ENCODE data around the gene CA10.

CA10 gene

DNA sequence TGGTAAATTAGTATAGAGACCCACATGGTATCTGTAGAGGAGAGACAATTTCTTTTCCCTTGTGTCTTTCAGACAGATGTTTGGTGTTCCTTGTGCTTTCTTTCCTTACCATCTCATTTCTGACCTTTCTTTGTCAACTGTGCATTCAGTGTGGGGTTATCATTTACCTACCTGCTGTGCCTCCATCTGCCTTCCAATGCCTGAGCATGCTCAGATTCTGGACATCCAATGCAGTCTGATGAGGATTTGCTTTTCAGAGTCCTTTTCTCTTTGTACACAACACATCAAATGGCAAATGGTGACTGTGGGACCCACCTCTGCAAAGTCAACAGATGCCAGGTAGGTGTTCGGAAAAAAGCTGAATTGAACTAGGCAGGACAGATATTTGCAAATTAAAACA lies 364.8 kb downstream of the CA10 start:
- in situ Hi-C loops (cut with MboI; ENCODE audit: low sequenced_read_pairs), result no loop called here

DNA sequence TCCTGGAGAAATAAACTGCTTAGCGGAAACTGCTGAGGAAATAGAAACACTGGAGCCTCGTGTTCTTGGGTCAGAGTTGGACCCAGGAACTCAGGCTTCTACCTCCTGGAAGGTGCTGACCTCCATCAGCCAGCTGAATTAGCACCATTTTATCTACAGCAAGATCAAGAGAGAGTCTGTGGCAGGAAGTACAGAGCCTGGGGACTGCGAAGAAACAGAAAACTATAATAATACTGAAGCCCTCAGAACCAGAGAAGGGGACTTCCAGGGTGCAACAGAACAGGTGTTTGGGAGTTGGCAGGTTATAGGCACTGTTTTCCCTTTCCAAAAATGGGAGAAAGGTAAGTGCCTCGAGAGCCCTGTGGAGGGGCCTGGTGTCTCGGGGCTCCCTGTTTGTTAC lies 379.7 kb downstream of the CA10 start:
- in situ Hi-C loops (cut with MboI; ENCODE audit: low sequenced_read_pairs), result no loop called here

DNA sequence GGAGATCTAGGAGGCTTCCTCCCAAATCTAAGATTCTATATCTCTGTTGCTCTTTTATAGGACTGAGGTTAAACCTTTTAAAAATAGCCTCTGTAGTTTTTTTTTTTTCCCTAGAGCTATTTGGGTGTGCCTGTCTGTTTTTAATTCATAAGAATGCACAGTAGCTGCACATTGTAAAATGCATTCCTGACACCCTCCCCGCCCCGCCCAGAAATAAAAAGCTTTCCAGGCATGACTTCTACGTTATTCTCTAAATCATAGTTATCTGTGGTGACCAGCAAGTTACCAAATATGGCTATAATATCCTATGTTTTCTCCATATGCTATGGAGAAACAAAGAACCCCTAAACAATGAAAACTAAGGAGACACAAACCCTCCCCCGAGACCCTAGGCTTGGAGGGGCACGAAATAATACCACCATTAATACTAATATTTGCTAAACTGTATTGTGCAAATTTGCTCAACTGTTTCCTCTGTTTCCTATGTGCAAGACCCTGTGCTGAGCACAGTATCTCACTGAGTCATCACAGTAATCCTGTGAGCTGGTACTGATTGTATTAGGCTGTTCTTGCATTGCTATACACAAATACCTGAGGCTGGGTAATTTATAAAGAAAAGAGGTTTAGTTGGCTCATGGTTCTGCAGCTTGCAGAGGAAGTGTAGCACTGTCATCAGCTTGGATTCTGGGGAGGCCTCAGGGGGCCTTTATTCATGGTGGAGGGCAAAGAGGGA lies 388.3 kb downstream of the CA10 start:
- in situ Hi-C loops (cut with MboI; ENCODE audit: low sequenced_read_pairs), result no loop called here

DNA sequence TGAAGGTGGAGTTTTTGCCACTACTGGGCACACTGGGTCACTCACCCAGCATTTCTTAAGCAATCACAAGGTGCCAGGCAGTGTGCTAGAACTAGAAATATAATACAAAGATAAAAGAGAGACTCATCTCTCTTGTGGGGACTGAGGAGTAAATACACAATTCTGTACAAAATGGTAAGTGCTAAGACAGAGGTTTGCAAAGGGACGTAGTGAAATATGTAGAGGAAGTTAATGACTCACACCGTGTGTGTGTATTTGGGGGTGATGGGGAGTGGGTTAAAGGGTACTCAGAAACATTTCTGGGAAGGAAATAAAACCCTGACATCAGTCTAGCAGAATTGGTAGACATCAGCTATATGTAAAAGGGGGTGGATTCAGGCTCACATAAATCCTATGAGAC lies 389.3 kb downstream of the CA10 start:
- in situ Hi-C loops (cut with MboI; ENCODE audit: low sequenced_read_pairs), result no loop called here

DNA sequence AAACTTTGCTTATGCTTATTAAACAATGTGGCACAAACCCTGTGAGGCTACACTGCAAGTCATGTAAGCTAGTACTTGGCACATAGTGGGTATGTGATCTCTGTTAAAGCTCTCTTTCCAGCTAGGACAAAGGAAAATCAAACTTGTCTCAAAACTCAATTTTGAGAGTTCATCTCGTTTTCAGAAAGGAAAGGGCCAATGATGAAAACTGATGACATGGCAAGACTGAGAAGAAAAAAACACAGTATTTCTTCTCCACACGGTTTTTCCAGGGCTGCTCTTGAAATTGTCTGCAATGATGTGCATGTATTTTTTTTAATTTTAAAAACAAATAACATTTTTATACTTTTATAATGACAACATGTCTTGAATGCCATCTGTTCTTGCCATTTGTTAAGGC lies 389.8 kb downstream of the CA10 start:
- in situ Hi-C loops (cut with MboI; ENCODE audit: low sequenced_read_pairs), result no loop called here

DNA sequence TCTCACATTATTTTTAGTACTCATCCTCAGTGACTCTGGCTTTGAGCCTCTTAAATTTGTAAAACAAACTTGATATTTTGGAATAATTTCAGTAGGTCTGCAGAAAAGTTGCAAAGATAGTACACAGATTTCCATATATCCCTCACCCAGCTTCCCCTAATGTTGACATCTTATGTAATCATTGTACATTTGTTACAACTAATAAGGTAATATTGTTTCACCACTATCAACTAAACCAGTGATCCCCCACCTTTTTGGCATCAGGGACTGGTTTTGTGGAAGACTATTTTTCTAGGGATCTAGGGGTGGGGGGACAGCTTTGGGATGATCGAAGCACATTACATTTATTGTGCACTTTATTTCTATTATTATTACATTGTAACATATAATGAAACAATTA lies 391.2 kb downstream of the CA10 start:
- in situ Hi-C loops (cut with MboI; ENCODE audit: low sequenced_read_pairs), result no loop called here

DNA sequence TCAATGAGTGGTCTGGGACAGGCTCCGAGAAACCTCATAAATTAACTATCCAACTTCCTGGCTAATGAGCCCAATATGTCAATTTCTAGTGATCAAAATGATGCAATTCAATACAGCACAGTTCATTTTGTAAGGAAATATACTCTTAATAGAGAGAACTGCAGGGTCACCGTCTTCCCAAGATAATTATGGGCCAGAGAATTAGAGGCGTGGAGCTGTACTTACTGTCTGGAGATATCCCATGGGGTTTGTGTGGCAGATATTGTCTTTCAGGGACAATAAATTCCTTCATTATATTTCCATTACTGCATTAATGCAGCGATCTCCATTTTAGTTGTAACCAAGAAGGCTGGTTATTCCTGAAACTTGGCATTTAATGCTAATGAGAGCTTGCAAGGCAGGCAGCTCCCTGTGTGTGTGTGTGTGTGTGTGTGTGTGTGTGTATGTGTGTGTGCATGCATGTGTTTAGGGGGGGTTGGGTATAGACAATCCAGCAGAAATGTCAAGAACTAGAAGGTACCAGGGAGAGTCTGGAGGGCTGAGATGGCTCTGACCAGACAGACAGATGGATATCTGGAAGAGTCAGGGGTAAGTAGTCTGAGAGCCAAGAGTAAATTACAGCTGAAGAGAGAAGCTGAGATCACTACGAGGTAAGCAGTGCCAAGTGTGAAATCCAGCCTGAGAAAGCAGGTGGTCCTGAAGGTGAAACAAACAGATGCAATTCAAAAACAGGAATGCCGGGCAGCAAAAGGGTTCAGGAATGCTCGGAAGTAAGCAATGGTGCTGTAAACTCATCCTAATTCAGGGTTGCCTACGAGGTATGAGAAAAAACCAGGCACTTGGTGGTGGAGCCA lies 393.0 kb downstream of the CA10 start:
- in situ Hi-C loops (cut with MboI; ENCODE audit: low sequenced_read_pairs), result no loop called here

DNA sequence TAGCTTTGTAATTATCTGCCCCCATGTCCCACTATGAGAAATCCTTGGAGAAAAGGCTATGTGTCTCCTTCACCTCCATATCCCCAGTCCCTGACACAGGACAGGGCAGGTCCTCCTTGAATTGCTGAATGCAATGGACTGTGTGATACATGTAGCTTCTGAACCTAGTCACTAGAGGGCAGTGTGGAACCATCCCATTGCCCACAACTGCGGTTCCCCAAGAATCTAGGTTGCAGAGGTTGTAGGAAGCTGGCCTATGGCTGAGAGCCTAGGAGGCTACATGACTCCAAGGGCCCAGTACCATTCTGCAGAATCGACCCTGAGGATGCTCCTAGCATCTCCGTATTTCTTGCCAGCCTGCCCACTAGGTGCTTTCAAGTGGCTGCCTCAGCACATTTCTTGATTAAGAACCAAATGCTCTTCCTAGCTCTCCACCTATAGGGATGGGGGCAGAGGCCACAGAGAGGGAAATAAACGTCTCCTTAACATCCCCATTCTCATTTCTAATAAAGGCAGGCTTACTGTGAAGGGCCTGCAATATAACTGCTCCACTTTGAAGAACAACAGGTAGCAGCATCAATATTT lies 394.0 kb downstream of the CA10 start:
- in situ Hi-C loops (cut with MboI; ENCODE audit: low sequenced_read_pairs), result no loop called here

DNA sequence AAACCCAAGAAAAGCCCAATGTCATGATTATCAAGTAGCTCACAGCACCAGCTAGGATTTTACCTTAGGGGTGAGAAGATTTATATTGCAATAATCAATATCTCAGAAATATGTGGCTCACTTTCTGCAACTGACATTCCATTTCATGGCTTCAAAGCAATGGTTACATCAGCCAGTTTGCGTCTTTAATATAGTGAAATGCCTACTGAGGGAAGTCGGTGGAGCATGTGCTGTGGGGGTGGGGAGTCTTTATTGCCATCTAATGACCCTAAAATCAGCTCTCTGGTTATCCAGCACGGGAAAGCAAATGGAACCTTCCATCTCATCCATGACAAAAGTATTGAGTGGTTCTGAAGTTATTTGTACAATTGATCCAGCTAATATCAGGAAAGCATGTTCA lies 395.5 kb downstream of the CA10 start:
- in situ Hi-C loops (cut with MboI; ENCODE audit: low sequenced_read_pairs), result no loop called here

DNA sequence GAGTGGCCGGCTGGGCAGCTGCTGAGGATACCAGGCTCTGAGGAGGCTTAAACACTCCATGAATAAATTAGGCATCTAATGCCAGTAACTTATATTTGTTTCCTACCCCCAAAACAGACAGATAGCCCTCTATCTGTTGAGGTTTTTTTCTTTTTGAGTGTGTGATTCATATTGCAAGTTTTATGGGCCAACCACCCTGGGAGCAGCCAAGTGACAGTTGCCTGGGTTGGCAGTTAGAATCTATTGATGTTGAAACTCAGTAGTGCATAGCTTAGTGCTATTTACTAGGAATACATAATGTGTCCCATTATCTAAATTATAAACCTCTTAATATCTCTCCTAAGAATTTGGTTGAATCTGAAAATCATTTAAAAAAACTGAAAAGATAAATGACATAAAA lies 397.4 kb downstream of the CA10 start:
- in situ Hi-C loops (cut with MboI; ENCODE audit: low sequenced_read_pairs), result no loop called here

DNA sequence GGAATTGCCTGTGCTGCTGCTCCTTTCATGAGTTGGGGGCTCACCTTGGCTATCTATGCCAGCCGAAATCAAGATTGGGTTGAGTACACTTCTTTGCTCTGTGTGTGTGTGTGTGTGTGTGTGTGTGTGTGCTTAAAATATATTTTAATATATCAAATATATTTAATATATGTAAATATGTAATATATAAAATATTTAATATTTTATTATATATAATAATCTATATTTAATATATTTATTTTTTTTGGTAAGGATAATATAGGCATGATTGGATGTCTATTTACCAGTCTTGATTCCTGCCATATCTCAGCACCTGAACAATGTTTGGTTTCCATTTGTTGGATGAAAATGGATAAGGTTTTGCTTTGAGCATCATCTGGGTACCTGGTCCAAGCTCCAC lies 399.3 kb downstream of the CA10 start:
- in situ Hi-C loops (cut with MboI; ENCODE audit: low sequenced_read_pairs), result no loop called here

DNA sequence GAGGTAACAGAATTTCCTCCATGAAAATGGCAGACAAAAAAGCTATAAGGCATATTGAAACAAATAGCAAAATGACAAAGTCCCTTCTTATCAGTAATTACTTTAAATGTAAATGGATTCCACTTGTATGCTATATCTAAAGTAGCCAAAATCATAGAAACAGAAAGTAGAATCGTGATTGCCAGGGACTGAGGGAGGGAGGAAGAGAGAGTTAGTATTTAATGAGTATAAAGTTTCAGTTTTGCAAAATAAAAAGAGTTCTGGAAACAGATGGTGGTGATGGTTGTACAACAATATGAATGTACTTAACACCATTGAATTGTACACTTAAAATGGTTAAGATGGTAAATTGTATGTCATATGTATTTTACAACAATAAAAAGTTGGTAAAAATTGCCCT lies 407.4 kb downstream of the CA10 start:
- in situ Hi-C loops (cut with MboI; ENCODE audit: low sequenced_read_pairs), result no loop called here

DNA sequence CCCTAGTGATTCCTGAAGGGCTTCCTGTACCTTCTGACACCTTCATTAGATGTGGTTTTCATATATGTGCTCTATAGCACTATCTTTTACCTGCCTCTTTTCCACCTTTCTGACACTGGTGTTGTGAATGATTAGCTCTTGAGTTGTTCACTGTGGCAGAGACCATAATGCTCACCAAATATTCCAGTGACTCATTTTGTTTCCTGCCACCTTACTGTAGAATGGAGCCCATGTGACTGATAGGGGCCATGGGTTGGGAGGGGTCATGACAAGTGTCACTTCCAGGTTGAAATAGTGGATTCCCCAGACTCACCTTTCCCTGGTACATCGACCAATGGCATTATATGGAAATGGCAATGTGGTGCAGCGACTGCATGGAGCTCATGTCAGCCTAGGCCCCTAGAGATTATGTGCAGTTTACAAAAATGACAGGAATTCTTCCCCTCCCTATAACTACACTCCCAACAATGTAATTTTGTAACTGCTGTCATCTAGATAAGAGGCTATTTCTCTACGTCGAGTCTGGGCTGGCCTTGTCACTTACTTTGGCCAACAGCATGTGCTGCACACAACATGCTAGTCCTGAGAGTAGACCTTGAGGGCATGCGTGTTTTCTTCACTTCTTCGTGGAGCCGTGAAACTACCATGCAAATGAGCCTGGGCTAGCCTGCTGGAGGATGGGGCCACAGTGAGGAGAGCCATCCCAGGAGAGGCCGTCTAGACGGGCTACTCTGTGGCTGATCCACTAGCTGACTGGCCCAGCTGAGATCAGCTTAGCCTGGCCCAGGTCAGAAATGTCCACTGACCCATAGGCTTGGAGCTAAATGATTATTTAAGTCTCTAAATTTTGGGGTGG lies 409.5 kb downstream of the CA10 start:
- in situ Hi-C loops (cut with MboI; ENCODE audit: low sequenced_read_pairs), result no loop called here

DNA sequence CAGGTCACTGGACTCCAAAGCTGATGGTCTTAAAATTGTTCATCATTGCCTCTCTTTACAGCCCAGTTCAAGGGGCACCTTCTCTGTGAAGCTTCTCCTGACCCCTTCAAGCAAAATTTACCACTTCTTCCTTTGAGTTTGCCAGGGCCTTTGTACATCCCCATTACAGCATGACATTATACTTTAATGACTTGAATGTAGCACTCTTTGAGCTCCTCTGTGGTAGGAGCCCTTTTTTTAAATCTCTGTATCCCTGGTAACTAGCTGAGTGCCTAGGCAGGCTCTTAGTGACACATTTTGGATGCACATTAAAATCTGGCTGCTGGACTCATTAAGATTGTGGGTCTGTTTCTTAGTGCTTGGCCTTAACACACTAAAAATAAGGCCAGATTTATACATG lies 412.1 kb downstream of the CA10 start:
- in situ Hi-C loops (cut with MboI; ENCODE audit: low sequenced_read_pairs), result no loop called here

DNA sequence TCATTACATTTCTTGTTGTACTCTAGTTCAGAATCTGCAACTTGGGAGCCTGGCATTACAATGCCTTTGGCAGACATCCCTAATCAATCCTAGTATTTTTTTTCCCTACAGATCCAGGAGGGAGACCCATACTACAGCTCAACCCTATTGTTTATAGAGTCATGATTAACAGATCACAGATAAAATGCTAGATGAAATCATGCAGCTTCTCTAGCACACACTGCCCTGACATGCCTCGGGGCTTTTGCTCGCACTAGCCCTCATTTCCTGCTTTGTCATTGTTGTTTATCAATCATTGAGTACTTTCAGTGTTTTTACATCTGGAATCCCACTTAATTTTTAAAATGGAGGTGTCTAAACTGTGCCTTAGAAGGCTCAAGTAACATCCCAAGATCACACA lies 412.5 kb downstream of the CA10 start:
- in situ Hi-C loops (cut with MboI; ENCODE audit: low sequenced_read_pairs), result no loop called here

DNA sequence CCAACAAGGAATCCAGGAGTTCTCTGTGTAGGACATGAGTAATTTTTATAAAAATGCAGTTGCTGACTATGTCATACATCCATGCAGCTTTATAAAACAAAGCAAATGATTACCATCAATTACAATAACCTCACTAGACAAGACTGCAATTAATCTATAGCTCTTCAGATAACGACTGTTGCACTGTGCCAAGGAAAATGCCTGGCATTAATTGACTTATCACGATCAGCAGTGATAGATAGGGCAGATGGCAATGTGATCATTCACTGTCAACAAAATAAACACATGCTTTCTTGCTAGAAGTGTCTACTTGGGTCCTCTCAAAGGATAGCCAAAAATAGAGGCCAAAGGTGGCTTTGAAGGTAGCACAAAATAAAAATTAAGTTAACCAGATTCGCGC lies 415.0 kb downstream of the CA10 start:
- in situ Hi-C loops (cut with MboI; ENCODE audit: low sequenced_read_pairs), result no loop called here

DNA sequence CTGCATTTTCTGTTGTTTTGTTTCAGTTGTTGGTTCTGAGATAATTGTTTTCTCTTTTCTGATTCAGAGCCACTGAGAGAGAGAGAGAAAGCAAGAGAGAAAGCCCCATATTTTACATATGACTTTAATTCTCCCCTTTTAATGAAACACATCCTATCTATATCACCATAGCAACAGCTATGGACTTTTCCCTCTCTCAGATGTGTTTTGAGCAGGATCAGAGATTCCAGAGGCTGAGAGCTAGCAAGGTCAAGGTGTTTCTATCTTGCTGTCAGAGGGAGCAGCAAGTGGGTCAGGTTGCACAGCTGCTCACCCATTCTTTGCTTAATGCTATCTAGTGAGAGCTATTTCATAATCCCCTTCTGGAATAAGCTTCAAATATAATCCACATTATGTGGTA lies 415.9 kb downstream of the CA10 start:
- in situ Hi-C loops (cut with MboI; ENCODE audit: low sequenced_read_pairs), result no loop called here

DNA sequence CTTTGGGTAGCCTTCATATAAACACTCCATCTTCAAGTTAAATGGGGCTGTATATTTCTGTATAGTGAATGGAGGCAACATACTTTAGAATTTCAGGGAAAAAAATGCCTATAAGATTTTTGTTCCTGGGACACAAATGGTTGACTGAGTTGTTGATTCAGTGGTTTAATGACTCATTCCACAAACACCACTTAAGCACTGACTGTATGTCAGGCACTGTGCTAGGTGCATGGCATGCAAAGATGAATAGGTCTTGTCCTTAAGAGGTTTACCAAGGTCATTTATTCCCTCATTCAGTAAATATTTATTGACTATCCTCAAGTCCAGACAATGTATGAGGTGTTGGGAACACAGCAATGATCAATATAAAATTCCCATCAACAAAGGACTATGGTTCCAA lies 417.1 kb downstream of the CA10 start:
- in situ Hi-C loops (cut with MboI; ENCODE audit: low sequenced_read_pairs), result no loop called here

DNA sequence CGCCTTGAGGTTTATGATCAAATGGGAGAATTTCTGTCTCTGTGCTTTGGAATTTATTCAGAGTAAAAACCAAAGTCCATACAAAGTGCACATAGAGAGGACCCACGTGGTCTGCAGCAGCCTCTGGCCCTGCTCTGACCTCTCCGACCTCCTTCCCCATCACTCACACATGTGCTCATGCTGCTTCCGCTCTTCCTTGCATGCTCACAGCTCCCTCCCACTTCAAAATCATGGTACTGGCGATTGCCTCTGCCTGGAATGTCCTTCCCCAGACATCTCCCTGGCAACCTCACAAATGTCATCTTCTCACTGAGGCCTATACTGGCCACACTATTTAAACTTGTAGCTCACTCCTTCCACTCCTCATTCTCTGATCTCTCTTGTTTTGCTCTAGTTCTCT lies 418.0 kb downstream of the CA10 start:
- in situ Hi-C loops (cut with MboI; ENCODE audit: low sequenced_read_pairs), result no loop called here

DNA sequence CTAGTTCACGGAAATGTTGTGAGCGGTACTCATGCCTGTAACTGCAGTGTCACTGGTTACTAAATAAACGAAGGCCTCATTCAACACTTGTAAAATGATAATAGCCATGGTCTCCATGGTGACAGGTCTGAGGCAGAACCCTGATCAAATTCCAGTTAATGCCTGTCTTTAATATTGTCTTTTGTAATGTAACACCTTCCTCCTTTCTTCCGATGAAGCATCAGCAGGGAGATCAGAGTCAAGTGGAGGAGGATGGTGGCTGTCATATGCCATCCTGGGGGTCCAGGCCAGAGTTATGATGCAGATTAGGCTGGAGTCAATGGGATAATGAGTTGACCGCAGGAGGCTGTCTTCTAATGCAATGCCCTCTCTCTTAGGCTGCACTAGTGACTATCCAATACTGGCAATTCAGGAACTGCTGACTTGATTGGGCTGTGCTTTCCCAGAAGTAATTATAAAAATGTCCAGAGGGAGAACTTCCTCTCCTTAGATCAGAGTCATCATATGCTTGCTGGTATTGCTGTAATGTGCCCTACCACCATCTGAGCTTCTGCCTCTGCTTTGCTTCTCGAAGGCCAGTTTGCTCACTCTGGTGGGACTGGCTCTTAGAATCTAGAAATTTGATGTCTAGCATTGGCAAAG lies 419.1 kb downstream of the CA10 start:
- in situ Hi-C loops (cut with MboI; ENCODE audit: low sequenced_read_pairs), result no loop called here

DNA sequence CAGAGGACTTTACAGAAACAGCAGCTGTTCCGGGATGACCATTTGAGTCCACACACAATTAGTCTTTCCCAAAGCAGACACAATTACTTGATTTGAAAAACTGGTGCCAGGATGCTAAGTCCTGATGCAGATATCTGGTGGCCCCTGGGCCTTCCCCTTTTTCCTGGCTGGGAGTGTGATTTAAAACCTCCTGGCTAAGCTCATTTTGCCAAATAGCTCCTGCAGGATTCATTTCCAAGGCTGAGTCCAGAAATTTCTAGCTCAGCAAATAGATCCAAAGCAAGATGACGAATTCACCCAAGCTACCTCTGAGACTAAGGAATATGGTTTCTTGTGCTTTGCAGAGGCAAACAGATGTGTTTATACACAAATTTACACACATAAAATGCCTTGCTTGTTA lies 422.2 kb downstream of the CA10 start:
- in situ Hi-C loops (cut with MboI; ENCODE audit: low sequenced_read_pairs), result no loop called here

All from HL-60/S4 (cell line).